ENCODE data around the gene TPTE. TPM values are rescaled to one million over a fixed set of nuclear protein-coding genes. Genes with fewer than 3 reads are reported as not detected.
"Not testable (repeated sequence)": the region's sequence is repeated elsewhere in the genome, so short reads cannot be mapped to it uniquely, and the experiment has no call there.

Gene TPTE
- not detected in 2 replicates for total RNA-seq (2014; rRNA removed; shearing (Covaris generic); ENCODE audit: low replicate concordance)

DNA sequence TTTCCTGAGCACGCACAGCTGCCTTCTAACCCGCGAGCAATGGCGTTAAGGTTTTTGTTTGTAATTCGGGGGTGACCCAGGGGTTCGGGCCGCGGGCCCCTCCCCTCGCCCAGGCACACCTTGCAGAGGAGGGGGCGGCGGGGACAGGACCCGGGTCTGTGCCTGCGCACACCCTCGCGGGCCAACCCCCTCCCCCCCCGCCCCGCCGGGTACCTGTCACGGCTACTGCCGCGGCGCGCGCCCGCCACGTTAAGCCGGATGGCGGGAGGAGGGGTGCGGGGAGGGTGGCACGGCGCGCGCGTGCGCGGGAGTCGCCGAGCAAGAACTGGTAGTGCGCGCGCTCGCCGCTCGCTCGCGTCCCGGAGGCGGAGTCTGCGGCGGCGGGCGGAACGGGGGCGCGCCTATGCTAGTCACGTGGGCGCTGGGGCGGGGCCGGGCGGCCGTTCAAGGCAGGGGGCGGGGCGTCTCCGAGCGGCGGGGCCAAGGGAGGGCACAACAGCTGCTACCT, at the start of gene TPTE:
Gene TPTE, plus strand, starts transcription at position 493 of the 508 bp plus-strand sequence. CDS start 17,141 bp downstream, outside the sequence.
- in situ Hi-C loops (cut with HindIII; ENCODE audit: low pct_unique_long_range_greater_than_20kb, low sequenced_read_pairs), result no loop called here
- DNase-seq (ENCODE audit: low read depth), result no peak

DNA sequence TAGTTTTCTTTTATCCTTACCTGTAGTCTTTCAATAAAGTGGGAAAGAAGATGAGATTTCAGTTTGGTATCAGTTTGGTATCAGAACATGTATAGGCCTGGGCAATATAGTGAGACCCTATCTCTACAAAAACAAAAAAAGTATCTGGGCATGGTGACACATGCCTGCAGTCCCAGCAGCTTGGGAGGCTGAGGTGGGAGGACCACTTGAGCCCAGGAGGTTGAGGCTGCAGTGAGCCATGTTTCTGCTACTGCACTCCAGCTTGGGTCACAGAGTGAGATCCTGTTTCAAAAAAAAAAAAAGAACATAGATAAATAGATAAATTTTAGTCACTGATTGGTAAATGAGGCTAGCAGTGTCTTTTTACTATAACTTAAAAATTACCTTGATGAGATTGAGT, 49.4 kb upstream of the TPTE start:
- in situ Hi-C loops (cut with HindIII; ENCODE audit: low pct_unique_long_range_greater_than_20kb, low sequenced_read_pairs); DNase-seq (ENCODE audit: low read depth): not testable (repeated sequence)

- DNase-seq (ENCODE audit: low read depth); in situ Hi-C loops (cut with HindIII; ENCODE audit: low pct_unique_long_range_greater_than_20kb, low sequenced_read_pairs): not testable (repeated sequence)
These were observed 43.6 kb upstream of the TPTE start for GRCh38 chr21:10477794-10478193.

GRCh38 chr21:10479875-10480274, 41.5 kb upstream of the TPTE start:
- in situ Hi-C loops (cut with HindIII; ENCODE audit: low pct_unique_long_range_greater_than_20kb, low sequenced_read_pairs); DNase-seq (ENCODE audit: low read depth): not testable (repeated sequence)

DNA sequence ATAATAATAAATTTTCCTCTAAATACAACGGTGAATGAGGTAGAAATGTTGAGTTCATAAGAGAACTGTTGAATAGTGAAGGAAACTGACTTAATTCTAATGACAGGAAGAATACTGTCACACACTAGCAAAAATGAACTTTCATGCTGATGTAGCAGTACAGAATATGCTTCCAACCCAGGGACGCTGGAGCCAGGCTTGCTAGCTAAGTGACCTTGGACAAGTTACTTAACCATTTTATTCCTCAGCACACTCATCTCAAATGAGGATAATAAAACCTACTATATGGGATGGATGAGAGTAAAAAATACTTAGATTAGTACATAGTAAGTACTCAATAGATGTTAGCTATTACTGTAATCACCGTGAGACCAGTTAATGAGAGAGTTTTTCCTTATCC, 36.5 kb upstream of the TPTE start:
- in situ Hi-C loops (cut with HindIII; ENCODE audit: low pct_unique_long_range_greater_than_20kb, low sequenced_read_pairs); DNase-seq (ENCODE audit: low read depth): not testable (repeated sequence)

- in situ Hi-C loops (cut with HindIII; ENCODE audit: low pct_unique_long_range_greater_than_20kb, low sequenced_read_pairs); DNase-seq (ENCODE audit: low read depth): not testable (repeated sequence)
These were observed 30.9 kb upstream of the TPTE start for GRCh38 chr21:10490453-10490852.

DNA sequence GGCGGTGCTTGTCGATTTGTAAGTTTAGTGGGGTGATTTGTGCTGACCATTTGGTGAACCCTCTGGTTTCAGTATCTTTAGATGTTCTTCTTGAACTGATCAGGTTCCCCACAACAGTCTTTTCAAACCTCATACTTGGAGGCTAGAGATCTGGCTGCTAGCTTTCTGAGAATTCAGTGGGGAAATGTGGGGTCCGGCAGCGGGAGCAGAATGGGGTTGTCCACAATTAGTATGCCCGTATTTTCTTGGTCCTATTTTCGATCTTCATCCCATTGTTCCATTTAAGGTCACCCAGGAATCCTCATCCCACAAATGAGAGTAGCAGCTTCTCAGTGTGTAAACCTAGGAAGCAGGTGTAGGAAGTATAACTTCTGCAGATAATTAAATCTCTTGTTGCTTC, 10.3 kb upstream of the TPTE start:
- in situ Hi-C loops (cut with HindIII; ENCODE audit: low pct_unique_long_range_greater_than_20kb, low sequenced_read_pairs), result no loop called here
- DNase-seq (ENCODE audit: low read depth), result no peak

GRCh38 chr21:10516889-10517288, 4.5 kb upstream of the TPTE start:
- in situ Hi-C loops (cut with HindIII; ENCODE audit: low pct_unique_long_range_greater_than_20kb, low sequenced_read_pairs); DNase-seq (ENCODE audit: low read depth): not testable (repeated sequence)

DNA sequence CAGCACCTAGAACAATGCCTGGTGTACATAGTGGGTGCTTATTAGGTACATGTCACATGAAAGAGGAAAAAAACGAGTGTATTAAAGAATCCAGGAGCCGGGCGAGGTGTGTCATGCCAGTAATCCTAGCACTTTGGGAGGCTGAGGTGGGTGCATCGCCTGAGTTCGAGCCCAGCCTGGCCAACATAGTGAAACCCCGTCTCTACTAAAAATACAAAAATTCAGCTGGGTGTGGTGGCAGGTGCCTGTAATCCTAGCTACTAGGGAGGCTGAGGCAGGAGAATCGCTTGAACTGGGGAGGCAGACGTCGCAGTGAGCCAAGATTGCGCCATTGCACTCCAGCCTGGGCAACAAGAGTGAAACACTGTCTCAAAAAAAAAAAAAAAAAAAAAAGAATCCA, 3.5 kb upstream of the TPTE start:
- DNase-seq (ENCODE audit: low read depth); in situ Hi-C loops (cut with HindIII; ENCODE audit: low pct_unique_long_range_greater_than_20kb, low sequenced_read_pairs): not testable (repeated sequence)

DNA sequence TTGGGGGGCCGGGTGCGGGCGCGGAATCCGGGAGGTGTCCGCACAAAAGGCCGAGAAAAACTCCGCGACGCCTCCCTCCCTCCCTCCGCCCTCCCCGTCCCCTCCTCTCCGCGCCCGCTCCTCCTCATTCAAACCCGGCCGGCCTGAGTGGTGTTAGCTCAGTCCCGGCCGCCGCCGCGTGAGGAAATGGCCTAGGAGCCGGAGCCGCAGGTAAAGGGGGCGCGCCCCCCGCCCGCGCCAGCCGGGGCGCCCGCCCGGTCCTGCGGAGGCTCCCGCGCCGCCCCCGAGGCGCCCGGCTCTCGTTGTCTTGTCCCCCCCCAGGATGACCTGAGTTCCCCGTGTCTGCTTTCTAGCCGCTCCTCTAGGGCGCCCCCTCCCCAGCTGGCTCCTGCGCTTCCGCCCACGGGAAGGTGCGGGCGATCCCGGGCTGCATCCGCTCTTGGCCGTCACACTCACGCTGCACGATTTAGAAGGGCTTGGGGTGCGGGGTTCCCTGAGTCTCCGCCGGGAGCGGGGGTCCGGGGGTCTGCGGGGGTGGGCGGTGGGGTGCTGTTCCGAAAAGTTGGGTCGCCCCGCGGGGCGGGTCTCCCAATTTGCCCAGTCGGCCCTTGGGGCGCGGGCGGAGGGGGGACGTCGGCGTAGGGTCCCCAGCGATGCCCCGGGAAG, 585 bp downstream of the TPTE start:
- in situ Hi-C loops (cut with HindIII; ENCODE audit: low pct_unique_long_range_greater_than_20kb, low sequenced_read_pairs); DNase-seq (ENCODE audit: low read depth): not testable (repeated sequence)

DNA sequence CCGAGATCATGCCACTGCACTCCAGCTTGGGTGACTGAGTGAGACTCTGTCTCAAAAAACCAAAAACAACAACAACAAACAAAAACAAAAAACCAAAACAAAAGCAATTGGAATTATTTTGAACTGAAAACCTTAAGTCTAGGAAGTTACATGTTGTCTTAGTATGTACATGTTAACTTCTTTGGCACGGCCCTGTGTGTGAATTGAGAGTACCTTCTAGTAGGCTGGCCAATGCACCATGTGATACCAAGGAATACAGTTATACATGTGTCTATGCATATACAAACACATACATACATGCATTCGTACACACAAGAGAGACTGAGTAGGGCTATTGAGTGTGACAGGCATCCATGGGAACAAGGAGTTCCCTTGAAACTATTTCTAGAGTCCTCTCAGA, 18.6 kb downstream of the TPTE start:
- in situ Hi-C loops (cut with HindIII; ENCODE audit: low pct_unique_long_range_greater_than_20kb, low sequenced_read_pairs), result no loop called here
- no peak for DNase-seq (ENCODE audit: low read depth)

DNA sequence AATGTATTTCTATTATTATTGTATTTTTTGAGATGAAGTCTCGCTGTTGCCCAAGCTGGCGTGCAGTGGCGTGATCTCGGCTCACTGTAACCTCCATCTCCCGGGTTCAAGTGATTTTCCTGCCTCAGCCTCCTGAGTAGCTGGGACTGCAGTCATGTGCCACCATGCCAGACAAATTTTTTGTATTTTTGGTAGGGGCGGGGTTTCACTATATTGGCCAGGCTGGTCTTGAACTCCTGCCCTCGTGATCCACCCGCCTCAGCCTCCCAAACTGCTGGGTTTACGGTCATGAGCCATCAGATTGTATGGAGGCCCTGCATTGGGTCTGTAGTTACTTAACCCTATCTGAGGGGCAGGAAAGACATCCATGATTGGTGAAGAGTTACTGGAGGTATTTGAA, 23.0 kb downstream of the TPTE start:
- in situ Hi-C loops (cut with HindIII; ENCODE audit: low pct_unique_long_range_greater_than_20kb, low sequenced_read_pairs); DNase-seq (ENCODE audit: low read depth): not testable (repeated sequence)

GRCh38 chr21:10547868-10548267, 26.5 kb downstream of the TPTE start:
- DNase-seq (ENCODE audit: low read depth); in situ Hi-C loops (cut with HindIII; ENCODE audit: low pct_unique_long_range_greater_than_20kb, low sequenced_read_pairs): not testable (repeated sequence)

DNA sequence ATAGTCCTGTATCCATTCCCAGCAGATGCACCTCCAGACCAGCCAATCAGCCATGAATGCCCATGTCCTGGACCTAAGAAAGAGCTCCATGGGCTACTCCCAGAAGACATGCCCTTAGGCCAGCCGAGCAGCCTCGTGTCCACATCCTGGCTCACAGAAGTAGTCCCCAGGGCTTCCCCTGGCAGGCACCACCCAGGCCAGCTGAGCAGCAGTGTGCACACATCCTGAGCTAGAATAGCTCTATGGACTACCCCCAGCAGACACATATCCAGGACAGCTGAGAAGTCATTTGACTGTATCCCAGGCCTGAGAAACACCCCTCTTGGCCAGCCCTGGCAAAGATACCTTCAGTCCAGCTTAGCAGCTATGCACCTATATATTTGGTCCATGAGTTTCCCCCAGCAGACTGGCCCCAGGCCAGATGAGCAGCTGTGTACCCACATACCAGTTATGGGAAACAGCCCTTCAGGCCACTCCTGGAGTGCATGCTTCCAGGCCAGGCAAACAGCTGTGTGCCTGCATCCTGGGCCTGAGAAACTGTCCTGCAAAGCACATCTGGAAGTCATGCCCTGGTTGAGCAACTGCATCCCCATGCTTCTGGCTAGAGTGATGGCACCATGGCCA, 27.1 kb downstream of the TPTE start:
- in situ Hi-C loops (cut with HindIII; ENCODE audit: low pct_unique_long_range_greater_than_20kb, low sequenced_read_pairs); DNase-seq (ENCODE audit: low read depth): not testable (repeated sequence)

DNA sequence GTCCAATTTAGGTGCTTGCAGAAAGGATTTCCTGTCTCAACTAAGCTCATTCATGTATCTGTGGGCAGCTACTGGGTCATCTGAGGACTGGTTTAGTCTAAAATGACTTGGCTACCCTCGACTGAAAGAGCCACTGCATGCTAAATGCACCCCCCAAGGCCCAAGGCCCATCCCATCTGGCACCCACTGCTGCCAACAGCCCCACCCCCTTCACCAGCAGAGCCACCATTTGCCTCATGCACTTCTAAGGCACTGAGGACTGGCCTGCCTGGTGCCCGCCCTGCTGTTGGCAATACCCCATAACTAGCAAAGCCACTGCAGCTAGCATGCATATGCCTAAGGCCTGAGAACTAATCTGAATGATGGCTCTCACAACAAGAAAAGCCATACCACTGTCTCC, 49.4 kb downstream of the TPTE start:
- in situ Hi-C loops (cut with HindIII; ENCODE audit: low pct_unique_long_range_greater_than_20kb, low sequenced_read_pairs); DNase-seq (ENCODE audit: low read depth): not testable (repeated sequence)

DNA sequence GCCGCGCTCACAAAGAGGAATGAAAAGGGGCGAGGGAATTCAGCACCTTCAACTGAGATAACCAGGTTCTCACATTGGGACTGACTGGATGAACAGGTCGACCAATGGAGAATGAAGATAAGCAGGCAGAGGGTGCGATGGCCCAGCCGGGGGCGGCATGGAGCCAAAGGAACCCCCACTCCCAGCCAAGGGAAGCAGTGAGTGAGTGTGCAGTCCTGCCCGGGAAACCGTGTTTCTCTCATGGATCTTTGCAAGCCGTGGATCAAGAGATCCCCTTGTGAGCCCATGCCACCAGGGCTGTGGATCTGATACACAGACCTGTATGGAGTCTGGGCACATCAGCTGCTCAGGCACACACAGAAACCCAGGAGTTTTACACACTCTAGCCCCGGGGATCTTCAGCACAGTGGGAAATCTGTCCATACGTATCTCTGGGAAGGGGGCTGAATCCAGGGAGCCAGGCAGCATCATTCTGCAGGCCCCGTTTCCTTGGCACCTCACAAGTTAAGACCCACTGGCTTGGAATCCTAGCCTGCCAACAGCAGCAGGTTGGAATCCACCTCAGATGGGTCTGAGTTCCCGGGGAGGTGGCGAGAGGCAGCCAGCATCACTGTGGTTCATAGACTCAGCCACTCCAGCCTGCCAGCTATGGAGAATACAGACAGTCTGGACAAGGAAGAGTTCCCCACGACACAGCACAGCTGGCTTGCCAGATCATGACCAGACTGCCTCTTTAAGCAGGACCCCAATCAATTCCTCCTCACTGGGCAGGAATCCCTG, 53.3 kb downstream of the TPTE start:
- DNase-seq (ENCODE audit: low read depth); in situ Hi-C loops (cut with HindIII; ENCODE audit: low pct_unique_long_range_greater_than_20kb, low sequenced_read_pairs): not testable (repeated sequence)

DNA sequence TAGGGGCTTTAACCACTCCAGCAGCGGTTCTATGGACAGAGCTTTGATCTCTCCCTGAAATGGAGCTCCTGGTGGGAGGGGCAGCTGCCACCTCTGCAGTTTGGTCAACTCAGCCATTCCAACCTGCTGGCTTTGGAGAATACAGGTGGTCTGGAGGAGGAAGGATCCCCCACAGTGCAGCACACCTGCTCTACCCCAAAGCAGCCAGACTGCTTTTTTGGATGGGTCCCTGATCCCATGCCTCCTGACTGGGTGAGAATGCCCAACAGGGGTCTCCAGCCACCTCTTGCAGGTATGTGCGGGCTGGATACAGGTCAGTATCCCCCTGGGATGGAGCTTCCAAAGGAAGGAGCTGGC, 53.9 kb downstream of the TPTE start:
- no peak for DNase-seq (ENCODE audit: low read depth)
- in situ Hi-C loops (cut with HindIII; ENCODE audit: low pct_unique_long_range_greater_than_20kb, low sequenced_read_pairs), result no loop called here

DNA sequence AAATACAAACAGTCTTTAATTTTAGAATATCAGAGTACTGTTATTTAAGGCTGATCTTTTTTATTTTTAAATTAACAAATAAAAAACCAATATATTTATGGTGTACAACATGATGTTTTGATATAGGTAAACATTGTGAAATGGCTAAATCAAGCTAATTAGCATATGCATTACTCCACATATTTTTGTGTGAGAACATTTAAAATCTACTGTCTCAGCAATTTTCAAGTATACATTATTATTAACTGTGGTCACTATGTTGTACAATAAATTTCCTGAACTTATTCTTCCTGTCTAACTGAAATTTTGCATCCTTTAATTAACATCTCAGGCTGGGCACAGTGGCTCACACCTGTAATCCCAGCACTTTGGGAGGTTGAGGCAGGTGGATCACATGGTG, 57.5 kb downstream of the TPTE start:
- in situ Hi-C loops (cut with HindIII; ENCODE audit: low pct_unique_long_range_greater_than_20kb, low sequenced_read_pairs); DNase-seq (ENCODE audit: low read depth): not testable (repeated sequence)

- in situ Hi-C loops (cut with HindIII; ENCODE audit: low pct_unique_long_range_greater_than_20kb, low sequenced_read_pairs); DNase-seq (ENCODE audit: low read depth): not testable (repeated sequence)
These were observed 67.7 kb downstream of the TPTE start for GRCh38 chr21:10589115-10589514.

Measured in Caki2 (cell line).